IPS DF 6.9 (cell line): Measurements from ENCODE around the gene EXOSC7.
"Not testable (repeated sequence)": the region's sequence is repeated elsewhere in the genome, so short reads cannot be mapped to it uniquely, and the experiment has no call there.

ENCODE experiments used
- DNase-seq: peaks from one replicate; pipeline ENCODE4 v3.0.0-alpha.2; 2013; ENCODE audit warnings: low read depth, low spot score
- H3K27ac ChIP-seq: one replicate; pipeline ENCODE4 v1.5.1; 2013; ENCODE audit warnings: low read length, control low read depth
- H3K27me3 ChIP-seq: 2 replicates; pipeline ENCODE4 v1.6.1; 2013; ENCODE audit warnings: mild to moderate bottlenecking, low read length; ENCODE audit not compliant: control insufficient read depth, insufficient read depth
- H3K36me3 ChIP-seq: 2 replicates; pipeline ENCODE4 v1.6.1; 2013; ENCODE audit warnings: low read length; ENCODE audit not compliant: control insufficient read depth, insufficient read depth
- H3K4me1 ChIP-seq: 2 replicates; pipeline ENCODE4 v1.6.1; 2013; ENCODE audit warnings: low read length; ENCODE audit not compliant: control insufficient read depth, insufficient read depth
- H3K4me3 ChIP-seq: 2 replicates; pipeline ENCODE4 v1.5.1; 2013; ENCODE audit warnings: mild to moderate bottlenecking, low read length
- H3K9me3 ChIP-seq: 2 replicates; pipeline ENCODE4 v1.6.1; 2013; ENCODE audit warnings: low read length, inconsistent platforms; ENCODE audit not compliant: control insufficient read depth, insufficient read depth
- WGBS: extraction: QIAGEN DNeasy Blood & Tissue Kit; methylation state at CpG from one replicate; pipeline ENCODE4 v1.1.7; 2013; ENCODE audit warnings: mixed read lengths, missing lambda C conversion rate; ENCODE audit not compliant: insufficient read length, insufficient coverage; 5-methylcytosine and 5-hydroxymethylcytosine counted together

EXOSC7 gene

GRCh38 chr3:44970926-44971490, 5.0 kb upstream of the EXOSC7 start:
- no CpG with 5 or more reads among the region's 3 CpGs for WGBS
- no peak overlapping the region for H3K4me3 ChIP-seq
- no peak for DNase-seq
- H3K9me3 ChIP-seq: no peaks in the 10 kb centered on the region
- H3K36me3 ChIP-seq: no peaks in the 10 kb centered on the region
- no peak overlapping the region for H3K27ac ChIP-seq
- no peaks in the 10 kb centered on the region for H3K27me3 ChIP-seq
- H3K4me1 ChIP-seq: 0 out of 2 replicates have a peak, but pooled peaks cover 2% of the 10 kb centered on the region

GRCh38 chr3:44974416-44974815, 1.6 kb upstream of the EXOSC7 start:
- no peaks in the 10 kb centered on the region for H3K36me3 ChIP-seq
- H3K4me1 ChIP-seq: peaks cover 2% of the 10 kb centered on the region; the same call in 1 of the 2 replicates
- H3K4me3 ChIP-seq: peak overlapping the region; percentile 1; the same call in 1 of the 2 replicates
- no peak overlapping the region for H3K27ac ChIP-seq
- H3K27me3 ChIP-seq: no peaks in the 10 kb centered on the region
- no peaks in the 10 kb centered on the region for H3K9me3 ChIP-seq
- no CpG with 5 or more reads among the region's 4 CpGs for WGBS
- DNase-seq: no peak

GRCh38 chr3:44981220-44981619, 5.2 kb downstream of the EXOSC7 start:
- no peak for DNase-seq
- Histone ChIP-seq H3K36me3 (0 out of 2 replicates have a peak, but pooled peaks cover under 1% of the 10 kb centered on the region), H3K9me3 (no peaks in the 10 kb centered on the region), H3K4me1 (no peaks in the 10 kb centered on the region; the same call in 1 of the 2 replicates), H3K4me3 (no peak overlapping the region), H3K27ac (no peak overlapping the region), H3K27me3 (no peaks in the 10 kb centered on the region)
- no CpG with 5 or more reads among the region's 1 CpG for WGBS

- H3K27ac ChIP-seq: no peak overlapping the region
- 0 out of 2 replicates have a peak, but pooled peaks cover 3% of the 10 kb centered on the region for H3K36me3 ChIP-seq
Observed at GRCh38 chr3:44981751-44982150, 5.7 kb downstream of the EXOSC7 start.

GRCh38 chr3:44982817-44983216, 6.8 kb downstream of the EXOSC7 start:
- Histone ChIP-seq H3K36me3 (0 out of 2 replicates have a peak, but pooled peaks cover 3% of the 10 kb centered on the region), H3K27ac (no peak overlapping the region), H3K4me3 (no peak overlapping the region), H3K9me3 (no peaks in the 10 kb centered on the region), H3K27me3 (no peaks in the 10 kb centered on the region), H3K4me1 (no peaks in the 10 kb centered on the region)
- WGBS: no CpG with 5 or more reads among the region's 3 CpGs
- DNase-seq: no peak

More at GRCh38 chr3:44981751-44982150, 5.7 kb downstream of the EXOSC7 start:
- Histone ChIP-seq H3K9me3 (no peaks in the 10 kb centered on the region), H3K4me3 (no peak overlapping the region), H3K27me3 (no peaks in the 10 kb centered on the region), H3K4me1 (no peaks in the 10 kb centered on the region; the same call in 1 of the 2 replicates)
- no peak for DNase-seq
- WGBS: no CpG with 5 or more reads among the region's 4 CpGs

GRCh38 chr3:44983484-44983941, 7.5 kb downstream of the EXOSC7 start:
- H3K4me3 ChIP-seq: no peak overlapping the region
- H3K9me3 ChIP-seq: no peaks in the 10 kb centered on the region
- H3K27me3 ChIP-seq: no peaks in the 10 kb centered on the region
- no peaks in the 10 kb centered on the region for H3K4me1 ChIP-seq
- no peak for DNase-seq
- WGBS: no CpG with 5 or more reads among the region's 1 CpG
- H3K27ac ChIP-seq: no peak overlapping the region
- 0 out of 2 replicates have a peak, but pooled peaks cover 3% of the 10 kb centered on the region for H3K36me3 ChIP-seq

GRCh38 chr3:44984335-44984734, 8.3 kb downstream of the EXOSC7 start:
- H3K27ac ChIP-seq: no peak overlapping the region
- DNase-seq: no peak
- H3K4me3 ChIP-seq: no peak overlapping the region
- H3K27me3 ChIP-seq: no peaks in the 10 kb centered on the region
- WGBS: no CpG with 5 or more reads among the region's 2 CpGs
- H3K36me3 ChIP-seq: 0 out of 2 replicates have a peak, but pooled peaks cover 3% of the 10 kb centered on the region
- H3K9me3 ChIP-seq: no peaks in the 10 kb centered on the region
- peaks cover 2% of the 10 kb centered on the region for H3K4me1 ChIP-seq

GRCh38 chr3:44986330-44986729, 10.3 kb downstream of the EXOSC7 start:
- H3K27ac ChIP-seq: not testable (repeated sequence)

GRCh38 chr3:44987332-44987731, 11.3 kb downstream of the EXOSC7 start:
- H3K27ac ChIP-seq: no peak overlapping the region
- H3K27me3 ChIP-seq: no peaks in the 10 kb centered on the region
- DNase-seq: no peak
- H3K4me3 ChIP-seq: no peak overlapping the region
- no CpG with 5 or more reads among the region's 6 CpGs for WGBS
- peaks cover 2% of the 10 kb centered on the region for H3K4me1 ChIP-seq
- no peaks in the 10 kb centered on the region for H3K9me3 ChIP-seq
- peaks cover 6% of the 10 kb centered on the region; the same call in 1 of the 2 replicates for H3K36me3 ChIP-seq

More at GRCh38 chr3:44986330-44986729, 10.3 kb downstream of the EXOSC7 start:
- H3K9me3 ChIP-seq, H3K27me3 ChIP-seq, DNase-seq, H3K4me3 ChIP-seq, H3K36me3 ChIP-seq, H3K4me1 ChIP-seq: not testable (repeated sequence)
- WGBS: no CpG with 5 or more reads among the region's 14 CpGs

GRCh38 chr3:44988073-44988472, 12.0 kb downstream of the EXOSC7 start:
- H3K4me3 ChIP-seq: no peak overlapping the region
- peaks cover 6% of the 10 kb centered on the region; the same call in 1 of the 2 replicates for H3K36me3 ChIP-seq
- H3K9me3 ChIP-seq: no peaks in the 10 kb centered on the region
- no peaks in the 10 kb centered on the region for H3K27me3 ChIP-seq
- DNase-seq: no peak
- H3K4me1 ChIP-seq: peaks cover 3% of the 10 kb centered on the region
- H3K27ac ChIP-seq: no peak overlapping the region
- WGBS: no CpG with 5 or more reads among the region's 2 CpGs

- Histone ChIP-seq H3K4me1 (peaks cover 5% of the 10 kb centered on the region), H3K27me3 (no peaks in the 10 kb centered on the region), H3K9me3 (no peaks in the 10 kb centered on the region), H3K27ac (no peak overlapping the region), H3K36me3 (peaks cover 6% of the 10 kb centered on the region; the same call in 1 of the 2 replicates), H3K4me3 (no peak overlapping the region)
- WGBS: no CpG with 5 or more reads among the region's 8 CpGs
- no peak for DNase-seq
Observed at GRCh38 chr3:44989141-44989540, 13.1 kb downstream of the EXOSC7 start.
